ENCODE data around the gene MAN2A2. TPM values are rescaled to one million over a fixed set of nuclear protein-coding genes. Genes with fewer than 3 reads are reported as not detected.

MAN2A2 gene
- total RNA-seq, 2 experiments from 2014 or later = 69.1 to 74.1 TPM

DNA sequence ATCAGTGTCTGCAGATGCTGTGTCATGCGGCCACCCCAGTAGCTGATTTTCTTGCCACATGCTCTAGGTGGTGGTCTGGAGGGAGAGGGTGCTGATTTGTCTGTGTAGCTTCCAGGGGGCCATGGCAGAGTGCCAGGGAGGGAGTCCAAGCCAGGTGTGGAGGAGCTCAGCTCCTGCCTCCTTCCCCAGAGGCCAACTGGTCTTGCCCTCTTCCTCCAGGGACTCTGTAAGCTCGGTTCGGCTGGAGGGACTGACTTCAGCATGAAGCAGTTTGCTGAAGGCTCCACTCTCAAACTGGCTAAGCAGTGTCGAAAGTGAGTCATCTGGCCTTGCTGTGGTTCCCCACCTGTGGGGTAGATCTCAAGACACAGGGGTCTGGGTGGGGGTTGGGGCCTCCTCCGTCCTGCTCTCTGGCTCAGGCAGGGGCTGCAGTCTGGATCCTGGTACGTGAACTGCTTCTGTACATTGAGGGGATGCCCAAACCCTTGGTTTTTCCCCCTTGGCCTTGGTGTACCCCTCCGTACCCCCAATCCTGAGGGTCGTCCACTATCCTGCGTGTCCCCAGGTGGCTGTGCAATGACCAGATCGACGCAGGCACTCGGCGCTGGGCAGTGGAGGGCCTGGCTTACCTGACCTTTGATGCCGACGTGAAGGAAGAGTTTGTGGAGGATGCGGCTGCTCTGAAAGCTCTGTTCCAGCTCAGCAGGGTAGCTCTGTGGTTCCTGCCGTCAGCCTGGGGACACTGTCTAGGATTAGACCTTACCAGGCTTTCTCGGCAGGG is 44.7 kb downstream of the MAN2A2 start:
- H3K4me3 Mint-ChIP-seq = no peak overlapping the region
- H3K27me3 Mint-ChIP-seq = no peaks in the 10 kb centered on the region
- no peak overlapping the region for H3K27ac Mint-ChIP-seq
- no peaks in the 10 kb centered on the region for H3K9me3 Mint-ChIP-seq
- H3K36me3 Mint-ChIP-seq = peaks cover 10% of the 10 kb centered on the region
- H3K4me1 Mint-ChIP-seq = no peaks in the 10 kb centered on the region
- no peak for DNase-seq

DNA sequence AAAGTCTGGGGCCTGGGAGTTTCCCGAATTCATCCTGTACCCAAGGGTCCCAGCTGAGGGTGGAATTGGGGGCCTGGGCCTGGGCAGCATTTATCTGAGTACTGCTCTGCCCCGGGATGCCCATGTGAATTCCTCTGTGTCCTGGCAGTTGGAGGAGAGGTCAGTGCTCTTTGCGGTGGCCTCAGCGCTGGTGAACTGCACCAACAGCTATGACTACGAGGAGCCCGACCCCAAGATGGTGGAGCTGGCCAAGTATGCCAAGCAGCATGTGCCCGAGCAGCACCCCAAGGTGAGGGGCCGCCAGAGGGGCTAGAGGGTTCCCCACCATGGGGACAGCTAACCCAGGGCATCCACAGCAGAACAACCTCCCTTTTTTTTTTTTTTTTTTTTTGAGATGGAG is 45.4 kb downstream of the MAN2A2 start:
- Mint-ChIP-seq H3K4me1 (no peaks in the 10 kb centered on the region), H3K27ac (no peak overlapping the region), H3K27me3 (no peaks in the 10 kb centered on the region), H3K36me3 (peaks cover 13% of the 10 kb centered on the region), H3K9me3 (no peaks in the 10 kb centered on the region), H3K4me3 (no peak overlapping the region)
- no peak for DNase-seq

- Mint-ChIP-seq H3K4me1 (no peaks in the 10 kb centered on the region), H3K4me3 (no peak overlapping the region), H3K27me3 (no peaks in the 10 kb centered on the region), H3K9me3 (no peaks in the 10 kb centered on the region), H3K27ac (no peak overlapping the region), H3K36me3 (peaks cover 19% of the 10 kb centered on the region)
- no peak for DNase-seq
Observed at GRCh38 chr15:90949979-90950675, 47.0 kb downstream of the MAN2A2 start.

DNA sequence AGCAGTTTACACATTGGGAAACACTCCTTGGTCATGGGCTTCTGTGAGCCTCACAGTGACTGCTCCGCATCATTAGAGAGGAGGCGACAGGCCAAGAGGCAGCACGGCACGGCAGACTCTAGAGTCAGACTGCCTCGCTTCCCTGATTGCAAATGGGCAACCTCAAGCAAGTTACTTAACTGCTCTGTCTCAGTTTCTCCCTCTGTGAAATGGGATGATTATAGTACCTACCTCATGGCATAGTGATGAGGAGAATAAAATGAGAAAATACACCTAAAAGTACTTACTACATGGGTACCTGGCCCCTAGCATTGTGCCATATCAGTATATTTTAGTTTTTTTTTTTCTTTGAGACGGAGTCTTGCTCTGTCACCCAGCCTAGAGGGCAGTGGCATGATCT is 47.6 kb downstream of the MAN2A2 start:
- H3K4me3 Mint-ChIP-seq = no peak overlapping the region
- H3K27me3 Mint-ChIP-seq = no peaks in the 10 kb centered on the region
- H3K4me1 Mint-ChIP-seq = no peaks in the 10 kb centered on the region
- H3K9me3 Mint-ChIP-seq = no peaks in the 10 kb centered on the region
- H3K27ac Mint-ChIP-seq = no peak overlapping the region
- H3K36me3 Mint-ChIP-seq = peaks cover 19% of the 10 kb centered on the region
- no peak for DNase-seq

DNA sequence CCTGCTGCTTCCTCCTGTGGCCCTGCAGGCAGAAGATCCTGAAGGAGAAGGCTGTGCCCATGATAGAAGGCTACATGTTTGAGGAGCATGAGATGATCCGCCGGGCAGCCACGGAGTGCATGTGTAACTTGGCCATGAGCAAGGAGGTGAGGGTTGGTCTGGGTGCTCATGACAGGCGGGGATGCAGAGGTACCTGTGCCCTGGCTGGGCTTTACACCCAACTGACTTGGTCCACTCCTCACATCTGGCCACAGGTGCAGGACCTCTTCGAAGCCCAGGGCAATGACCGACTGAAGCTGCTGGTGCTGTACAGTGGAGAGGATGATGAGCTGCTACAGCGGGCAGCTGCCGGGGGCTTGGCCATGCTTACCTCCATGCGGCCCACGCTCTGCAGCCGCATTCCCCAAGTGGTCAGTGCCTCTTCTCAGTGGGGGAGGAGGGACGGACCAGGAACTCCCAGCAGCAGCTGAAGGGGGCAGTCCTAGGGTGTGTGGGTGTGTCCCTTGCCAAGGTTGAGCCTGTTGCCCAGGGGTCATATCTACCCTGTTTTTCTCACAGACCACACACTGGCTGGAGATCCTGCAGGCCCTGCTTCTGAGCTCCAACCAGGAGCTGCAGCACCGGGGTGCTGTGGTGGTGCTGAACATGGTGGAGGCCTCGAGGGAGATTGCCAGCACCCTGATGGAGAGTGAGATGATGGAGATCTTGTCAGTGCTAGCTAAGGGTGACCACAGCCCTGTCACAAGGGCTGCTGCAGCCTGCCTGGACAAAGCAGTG is 50.0 kb downstream of the MAN2A2 start:
- no peaks in the 10 kb centered on the region for H3K27me3 Mint-ChIP-seq
- H3K9me3 Mint-ChIP-seq = no peaks in the 10 kb centered on the region
- no peak for DNase-seq
- peaks cover 3% of the 10 kb centered on the region for H3K4me1 Mint-ChIP-seq
- H3K4me3 Mint-ChIP-seq = no peak overlapping the region
- no peak overlapping the region for H3K27ac Mint-ChIP-seq
- peaks cover 28% of the 10 kb centered on the region for H3K36me3 Mint-ChIP-seq

- peak overlapping the region; percentile 84 for H3K4me3 Mint-ChIP-seq
- H3K27ac Mint-ChIP-seq = peak overlapping the region; percentile 95
- no peaks in the 10 kb centered on the region for H3K27me3 Mint-ChIP-seq
- H3K4me1 Mint-ChIP-seq = peaks cover 3% of the 10 kb centered on the region
- no peak for DNase-seq
- no peaks in the 10 kb centered on the region for H3K9me3 Mint-ChIP-seq
- peaks cover 28% of the 10 kb centered on the region for H3K36me3 Mint-ChIP-seq
Observed at GRCh38 chr15:90953947-90954711, 51.0 kb downstream of the MAN2A2 start.

- peak within 1 kb of the TSS; percentile 84 for H3K4me3 Mint-ChIP-seq
- H3K4me1 Mint-ChIP-seq = peaks cover 3% of the 10 kb centered on the region
- no peaks in the 10 kb centered on the region for H3K9me3 Mint-ChIP-seq
- H3K27ac Mint-ChIP-seq = peak within 1 kb of the TSS; percentile 95
- DNase-seq = peak; percentile 92
- peaks cover 33% of the 10 kb centered on the region for H3K36me3 Mint-ChIP-seq
- H3K27me3 Mint-ChIP-seq = no peaks in the 10 kb centered on the region
Observed at GRCh38 chr15:90954712-90955623, 51.9 kb downstream of the MAN2A2 start, which contains the start of gene RCCD1. Gene RCCD1, plus strand, starts transcription at chr15:90954884. Its CDS starts 1,851 bp downstream, at chr15:90956735.

GRCh38 chr15:90955624-90956273 is 52.6 kb downstream of the MAN2A2 start:
- Mint-ChIP-seq H3K9me3 (no peaks in the 10 kb centered on the region), H3K36me3 (peaks cover 33% of the 10 kb centered on the region), H3K4me1 (peaks cover 3% of the 10 kb centered on the region), H3K27me3 (no peaks in the 10 kb centered on the region), H3K4me3 (peak overlapping the region; percentile 84), H3K27ac (peak overlapping the region; percentile 95)
- no peak for DNase-seq

GRCh38 chr15:90956274-90957030 is 53.4 kb downstream of the MAN2A2 start:
- Mint-ChIP-seq H3K36me3 (peaks cover 32% of the 10 kb centered on the region), H3K4me3 (peak overlapping the region; percentile 84), H3K27ac (peak overlapping the region; percentile 95), H3K9me3 (no peaks in the 10 kb centered on the region), H3K4me1 (peaks cover 3% of the 10 kb centered on the region), H3K27me3 (no peaks in the 10 kb centered on the region)
- DNase-seq = peak; percentile 73

DNA sequence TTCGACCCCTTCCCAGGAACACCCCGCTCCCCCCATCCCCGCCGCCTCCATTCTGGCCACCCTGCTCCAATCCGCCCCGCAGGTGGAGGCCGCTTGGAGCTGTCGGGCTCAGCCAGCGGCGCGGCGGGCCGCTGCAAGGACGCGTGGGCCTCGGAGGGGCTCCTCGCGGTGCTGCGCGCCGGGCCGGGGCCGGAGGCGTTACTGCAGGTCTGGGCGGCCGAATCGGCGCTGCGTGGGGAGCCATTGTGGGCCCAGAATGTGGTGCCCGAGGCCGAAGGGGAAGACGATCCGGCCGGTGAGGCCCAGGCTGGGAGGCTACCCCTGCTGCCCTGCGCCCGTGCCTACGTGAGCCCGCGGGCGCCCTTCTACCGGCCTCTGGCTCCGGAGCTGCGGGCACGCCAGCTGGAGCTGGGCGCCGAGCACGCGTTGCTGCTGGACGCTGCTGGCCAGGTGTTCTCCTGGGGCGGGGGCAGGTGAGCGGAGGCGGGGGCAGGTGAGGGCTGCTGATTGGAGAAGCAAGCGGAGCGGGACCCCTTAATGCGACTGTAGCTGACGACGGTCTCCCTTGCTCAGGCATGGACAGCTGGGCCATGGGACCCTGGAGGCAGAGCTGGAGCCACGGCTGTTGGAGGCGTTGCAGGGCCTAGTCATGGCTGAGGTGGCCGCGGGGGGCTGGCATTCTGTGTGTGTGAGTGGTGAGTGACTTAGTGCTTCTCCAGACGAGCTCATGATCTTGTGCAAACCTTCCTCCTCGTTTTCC is 54.1 kb downstream of the MAN2A2 start:
- H3K4me3 Mint-ChIP-seq = peak overlapping the region; percentile 84
- peaks cover 30% of the 10 kb centered on the region for H3K36me3 Mint-ChIP-seq
- DNase-seq = no peak
- no peaks in the 10 kb centered on the region for H3K9me3 Mint-ChIP-seq
- H3K27ac Mint-ChIP-seq = no peak overlapping the region
- no peaks in the 10 kb centered on the region for H3K27me3 Mint-ChIP-seq
- H3K4me1 Mint-ChIP-seq = peaks cover 3% of the 10 kb centered on the region

DNA sequence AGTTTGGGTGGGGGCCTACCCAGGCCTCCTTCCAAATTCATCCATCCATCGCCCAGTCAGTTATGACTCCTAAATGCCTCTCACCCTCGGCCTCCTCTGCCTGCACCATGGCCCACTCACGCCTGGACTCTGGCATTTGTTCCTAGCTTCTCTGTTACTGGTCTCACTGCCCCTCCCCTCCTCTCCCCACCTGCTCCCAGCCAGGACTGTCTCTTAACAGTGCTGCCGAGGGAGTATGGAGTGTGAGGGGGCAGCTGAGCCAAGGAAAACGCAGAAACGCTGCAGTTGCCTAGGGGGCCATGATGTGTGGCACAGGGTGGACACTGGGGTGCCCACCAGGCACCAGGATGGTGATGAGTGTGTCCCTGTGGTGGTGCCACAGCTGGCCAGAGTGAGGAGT is 54.7 kb downstream of the MAN2A2 start:
- Mint-ChIP-seq H3K36me3 (peaks cover 30% of the 10 kb centered on the region), H3K4me1 (peaks cover 3% of the 10 kb centered on the region), H3K27ac (no peak overlapping the region), H3K4me3 (peak overlapping the region; percentile 59), H3K9me3 (no peaks in the 10 kb centered on the region), H3K27me3 (no peaks in the 10 kb centered on the region)
- DNase-seq = no peak

DNA sequence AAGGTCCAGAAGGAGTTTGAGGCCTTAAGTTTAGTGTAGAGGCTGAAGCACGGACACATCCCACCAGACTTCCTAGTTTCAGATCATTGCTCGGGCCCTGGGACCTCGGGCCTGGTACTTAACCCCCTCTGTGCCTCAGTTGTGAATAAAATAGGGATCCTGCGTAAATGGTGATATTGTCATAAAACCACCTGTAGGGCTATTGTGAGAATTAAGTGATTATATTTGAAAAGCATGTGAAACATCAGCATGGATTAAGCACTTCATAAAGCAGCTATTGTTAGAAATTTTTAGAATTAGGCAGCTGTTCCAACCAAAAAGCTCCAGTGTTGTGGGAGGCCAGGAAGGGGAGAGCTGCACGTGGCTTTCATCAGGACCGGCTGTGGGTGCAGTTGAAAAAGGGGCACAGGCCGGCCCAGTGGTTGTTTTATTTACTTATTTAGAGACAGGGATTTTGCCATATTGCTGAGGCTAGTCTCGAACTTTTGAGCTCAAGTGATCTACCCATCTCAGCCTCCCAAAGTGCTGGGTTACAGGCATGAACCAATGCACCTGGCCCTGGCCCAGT is 56.0 kb downstream of the MAN2A2 start:
- Mint-ChIP-seq H3K27ac (no peak overlapping the region), H3K27me3 (no peaks in the 10 kb centered on the region), H3K4me1 (peaks cover 3% of the 10 kb centered on the region), H3K36me3 (peaks cover 28% of the 10 kb centered on the region), H3K9me3 (no peaks in the 10 kb centered on the region), H3K4me3 (no peak overlapping the region)
- DNase-seq = no peak
